Measurements from ENCODE around the gene PPIA.

GRCh38 chr7:44750921-44751571, 45.4 kb upstream of the PPIA start:
- TF ChIP-seq, protein P1, sequence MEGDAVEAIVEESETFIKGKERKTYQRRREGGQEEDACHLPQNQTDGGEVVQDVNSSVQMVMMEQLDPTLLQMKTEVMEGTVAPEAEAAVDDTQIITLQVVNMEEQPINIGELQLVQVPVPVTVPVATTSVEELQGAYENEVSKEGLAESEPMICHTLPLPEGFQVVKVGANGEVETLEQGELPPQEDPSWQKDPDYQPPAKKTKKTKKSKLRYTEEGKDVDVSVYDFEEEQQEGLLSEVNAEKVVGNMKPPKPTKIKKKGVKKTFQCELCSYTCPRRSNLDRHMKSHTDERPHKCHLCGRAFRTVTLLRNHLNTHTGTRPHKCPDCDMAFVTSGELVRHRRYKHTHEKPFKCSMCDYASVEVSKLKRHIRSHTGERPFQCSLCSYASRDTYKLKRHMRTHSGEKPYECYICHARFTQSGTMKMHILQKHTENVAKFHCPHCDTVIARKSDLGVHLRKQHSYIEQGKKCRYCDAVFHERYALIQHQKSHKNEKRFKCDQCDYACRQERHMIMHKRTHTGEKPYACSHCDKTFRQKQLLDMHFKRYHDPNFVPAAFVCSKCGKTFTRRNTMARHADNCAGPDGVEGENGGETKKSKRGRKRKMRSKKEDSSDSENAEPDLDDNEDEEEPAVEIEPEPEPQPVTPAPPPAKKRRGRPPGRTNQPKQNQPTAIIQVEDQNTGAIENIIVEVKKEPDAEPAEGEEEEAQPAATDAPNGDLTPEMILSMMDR (IDR thresholded peaks at IDR 0.05) = no peak
- no peak for TF ChIP-seq POLR2AphosphoS5 (IDR thresholded peaks at IDR 0.05)
- TF ChIP-seq POLR2A (IDR thresholded peaks at IDR 0.05) = no peak
